Neural progenitor cell (in vitro differentiated cells): ENCODE data around the gene HBG2. TPM values are rescaled to one million over a fixed set of nuclear protein-coding genes. Genes with fewer than 3 reads are reported as not detected.

Experiments used
- DNase-seq: peaks from one replicate; pipeline ENCODE4 v3.0.0-alpha.2; 2016; ENCODE audit warnings: low spot score
- H2AFZ ChIP-seq: fragments of 200-600 bp; sonication (generic); replicated peaks from 2 replicates; pipeline ENCODE4 v1.6.1; 2016; ENCODE audit warnings: antibody characterized with exemption
- H3F3A ChIP-seq: fragments of 200-600 bp; sonication (generic); 2 replicates; pipeline ENCODE4 v1.6.1; 2016; ENCODE audit warnings: antibody characterized with exemption, low read depth
- H3K27ac ChIP-seq: fragments of 200-600 bp; sonication (generic); 2 replicates; pipeline ENCODE4 v1.5.1; 2016; ENCODE audit warnings: mild to moderate bottlenecking
- H3K27me3 ChIP-seq: fragments of 200-600 bp; sonication (generic); 2 replicates; pipeline ENCODE4 v1.6.1; 2016; ENCODE audit warnings: mild to moderate bottlenecking, moderate library complexity
- H3K36me3 ChIP-seq: fragments of 200-600 bp; sonication (generic); 2 replicates; pipeline ENCODE4 v1.5.1; 2016
- H3K4me1 ChIP-seq: fragments of 200-600 bp; sonication (generic); 2 replicates; pipeline ENCODE4 v1.6.1; 2016; ENCODE audit warnings: mixed run types
- H3K4me2 ChIP-seq: fragments of 200-600 bp; sonication (generic); 2 replicates; pipeline ENCODE4 v1.6.1; 2016
- H3K4me3 ChIP-seq: fragments of 200-600 bp; sonication (generic); 2 replicates; pipeline ENCODE4 v1.5.1; 2016
- H3K79me2 ChIP-seq: fragments of 200-600 bp; sonication (generic); 2 replicates; pipeline ENCODE4 v1.6.1; 2016; ENCODE audit warnings: low read depth
- H3K9ac ChIP-seq: fragments of 200-600 bp; sonication (generic); 2 replicates; pipeline ENCODE4 v1.6.1; 2016
- H3K9me3 ChIP-seq: fragments of 200-600 bp; sonication (generic); 2 replicates; pipeline ENCODE4 v1.5.1; 2016; ENCODE audit warnings: low read depth
- H4K20me1 ChIP-seq: fragments of 200-600 bp; sonication (generic); 2 replicates; pipeline ENCODE4 v1.6.1; 2016; ENCODE audit warnings: low read depth
- H3K27ac Mint-ChIP-seq: 3 replicates; pipeline ENCODE4 v1.8.0; 2021; ENCODE audit warnings: mixed read lengths
- H3K27me3 Mint-ChIP-seq: 2 replicates; pipeline ENCODE4 v1.8.0; 2022; ENCODE audit warnings: low read depth, mild to moderate bottlenecking, inconsistent platforms, moderate library complexity, mixed read lengths; ENCODE audit not compliant: insufficient read depth
- H3K36me3 Mint-ChIP-seq: 3 replicates; pipeline ENCODE4 v1.8.0; 2021; ENCODE audit warnings: mixed read lengths
- H3K4me1 Mint-ChIP-seq: 3 replicates; pipeline ENCODE4 v1.8.0; 2021; ENCODE audit warnings: mixed read lengths
- H3K4me3 Mint-ChIP-seq: 3 replicates; pipeline ENCODE4 v1.8.0; 2021; ENCODE audit warnings: mild to moderate bottlenecking, moderate library complexity, mixed read lengths
- H3K9me3 Mint-ChIP-seq: 3 replicates; pipeline ENCODE4 v1.8.0; 2020; ENCODE audit warnings: mixed read lengths
- EZH2 ChIP-seq: fragments of 200-600 bp; sonication (generic); IDR thresholded peaks from 2 replicates; pipeline ENCODE4 v1.6.1; 2017; ENCODE audit warnings: antibody characterized with exemption, mild to moderate bottlenecking, moderate library complexity
- EZH2phosphoT487 ChIP-seq: fragments of 200-600 bp; sonication (generic); IDR thresholded peaks from 2 replicates; pipeline ENCODE4 v1.6.1; 2017; ENCODE audit warnings: antibody characterized with exemption
- total RNA-seq: library from RNA; depleted of rRNA; stranded (reverse); fragments of >200 nt; gene quantifications from 2 replicates; pipeline ENCODE4 v1.2.3, GENCODE V29; 2015; ENCODE audit warnings: low replicate concordance
- TF ChIP-seq, protein P1 (sequence below): fragments of 200-600 bp; sonication (generic); IDR thresholded peaks from 2 replicates; pipeline ENCODE4 v1.5.1; 2017; ENCODE audit warnings: antibody characterized with exemption, mild to moderate bottlenecking

The HBG2 gene
- total RNA-seq, 1 donor from 2014 or later, result not detected

- no peaks in the 10 kb centered on the region for H3K4me1 ChIP-seq
- no peaks in the 10 kb centered on the region for H3K9me3 Mint-ChIP-seq
- no peak within 1 kb of the TSS for H3K4me2 ChIP-seq
- H3K4me1 Mint-ChIP-seq, result no peaks in the 10 kb centered on the region
- H3K79me2 ChIP-seq, result no peaks in the 10 kb centered on the region
- no peaks in the 10 kb centered on the region for H3K36me3 ChIP-seq
- H4K20me1 ChIP-seq, result no peaks in the 10 kb centered on the region
- no peak within 1 kb of the TSS for H3K9ac ChIP-seq
- H3K27ac Mint-ChIP-seq, result no peak within 1 kb of the TSS
- no peaks in the 10 kb centered on the region for H3F3A ChIP-seq
- H3K9me3 ChIP-seq, result no peaks in the 10 kb centered on the region
- H3K4me3 ChIP-seq, result no peak within 1 kb of the TSS
- peaks cover 3% of the 10 kb centered on the region for H3K27me3 Mint-ChIP-seq
- H3K36me3 Mint-ChIP-seq, result no peaks in the 10 kb centered on the region
- DNase-seq, result no peak
- H3K27me3 ChIP-seq, result no peaks in the 10 kb centered on the region
- no peak within 1 kb of the TSS for H2AFZ ChIP-seq
- TF ChIP-seq EZH2phosphoT487 (no peak), EZH2 (no peak)
- TF ChIP-seq, protein P1, sequence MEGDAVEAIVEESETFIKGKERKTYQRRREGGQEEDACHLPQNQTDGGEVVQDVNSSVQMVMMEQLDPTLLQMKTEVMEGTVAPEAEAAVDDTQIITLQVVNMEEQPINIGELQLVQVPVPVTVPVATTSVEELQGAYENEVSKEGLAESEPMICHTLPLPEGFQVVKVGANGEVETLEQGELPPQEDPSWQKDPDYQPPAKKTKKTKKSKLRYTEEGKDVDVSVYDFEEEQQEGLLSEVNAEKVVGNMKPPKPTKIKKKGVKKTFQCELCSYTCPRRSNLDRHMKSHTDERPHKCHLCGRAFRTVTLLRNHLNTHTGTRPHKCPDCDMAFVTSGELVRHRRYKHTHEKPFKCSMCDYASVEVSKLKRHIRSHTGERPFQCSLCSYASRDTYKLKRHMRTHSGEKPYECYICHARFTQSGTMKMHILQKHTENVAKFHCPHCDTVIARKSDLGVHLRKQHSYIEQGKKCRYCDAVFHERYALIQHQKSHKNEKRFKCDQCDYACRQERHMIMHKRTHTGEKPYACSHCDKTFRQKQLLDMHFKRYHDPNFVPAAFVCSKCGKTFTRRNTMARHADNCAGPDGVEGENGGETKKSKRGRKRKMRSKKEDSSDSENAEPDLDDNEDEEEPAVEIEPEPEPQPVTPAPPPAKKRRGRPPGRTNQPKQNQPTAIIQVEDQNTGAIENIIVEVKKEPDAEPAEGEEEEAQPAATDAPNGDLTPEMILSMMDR, result no peak
- no peak within 1 kb of the TSS for H3K27ac ChIP-seq
- no peak within 1 kb of the TSS for H3K4me3 Mint-ChIP-seq
Measured at GRCh38 chr11:5226732-5227310, 27.8 kb downstream of the HBG2 start, which contains the start of gene HBB. Gene HBB, minus strand, starts transcription at chr11:5227071. Its CDS starts 50 bp downstream, at chr11:5227021.

DNA sequence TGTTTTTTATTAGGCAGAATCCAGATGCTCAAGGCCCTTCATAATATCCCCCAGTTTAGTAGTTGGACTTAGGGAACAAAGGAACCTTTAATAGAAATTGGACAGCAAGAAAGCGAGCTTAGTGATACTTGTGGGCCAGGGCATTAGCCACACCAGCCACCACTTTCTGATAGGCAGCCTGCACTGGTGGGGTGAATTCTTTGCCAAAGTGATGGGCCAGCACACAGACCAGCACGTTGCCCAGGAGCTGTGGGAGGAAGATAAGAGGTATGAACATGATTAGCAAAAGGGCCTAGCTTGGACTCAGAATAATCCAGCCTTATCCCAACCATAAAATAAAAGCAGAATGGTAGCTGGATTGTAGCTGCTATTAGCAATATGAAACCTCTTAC, 29.1 kb downstream of the HBG2 start:
- H3K4me3 Mint-ChIP-seq, result no peak overlapping the region
- Histone ChIP-seq H3K4me1 (no peaks in the 10 kb centered on the region), H2AFZ (no peak overlapping the region), H3K79me2 (no peaks in the 10 kb centered on the region), H3K4me3 (no peak overlapping the region), H3K9ac (no peak overlapping the region), H3K9me3 (no peaks in the 10 kb centered on the region), H3K27ac (no peak overlapping the region), H3K36me3 (no peaks in the 10 kb centered on the region), H3K4me2 (no peak overlapping the region), H4K20me1 (no peaks in the 10 kb centered on the region), H3F3A (no peaks in the 10 kb centered on the region), H3K27me3 (no peaks in the 10 kb centered on the region)
- DNase-seq, result no peak
- TF ChIP-seq EZH2 (no peak), EZH2phosphoT487 (no peak)
- TF ChIP-seq, protein P1, result no peak
- peaks cover 3% of the 10 kb centered on the region for H3K27me3 Mint-ChIP-seq
- no peaks in the 10 kb centered on the region for H3K36me3 Mint-ChIP-seq
- H3K9me3 Mint-ChIP-seq, result no peaks in the 10 kb centered on the region
- H3K4me1 Mint-ChIP-seq, result no peaks in the 10 kb centered on the region
- H3K27ac Mint-ChIP-seq, result no peak overlapping the region

DNA sequence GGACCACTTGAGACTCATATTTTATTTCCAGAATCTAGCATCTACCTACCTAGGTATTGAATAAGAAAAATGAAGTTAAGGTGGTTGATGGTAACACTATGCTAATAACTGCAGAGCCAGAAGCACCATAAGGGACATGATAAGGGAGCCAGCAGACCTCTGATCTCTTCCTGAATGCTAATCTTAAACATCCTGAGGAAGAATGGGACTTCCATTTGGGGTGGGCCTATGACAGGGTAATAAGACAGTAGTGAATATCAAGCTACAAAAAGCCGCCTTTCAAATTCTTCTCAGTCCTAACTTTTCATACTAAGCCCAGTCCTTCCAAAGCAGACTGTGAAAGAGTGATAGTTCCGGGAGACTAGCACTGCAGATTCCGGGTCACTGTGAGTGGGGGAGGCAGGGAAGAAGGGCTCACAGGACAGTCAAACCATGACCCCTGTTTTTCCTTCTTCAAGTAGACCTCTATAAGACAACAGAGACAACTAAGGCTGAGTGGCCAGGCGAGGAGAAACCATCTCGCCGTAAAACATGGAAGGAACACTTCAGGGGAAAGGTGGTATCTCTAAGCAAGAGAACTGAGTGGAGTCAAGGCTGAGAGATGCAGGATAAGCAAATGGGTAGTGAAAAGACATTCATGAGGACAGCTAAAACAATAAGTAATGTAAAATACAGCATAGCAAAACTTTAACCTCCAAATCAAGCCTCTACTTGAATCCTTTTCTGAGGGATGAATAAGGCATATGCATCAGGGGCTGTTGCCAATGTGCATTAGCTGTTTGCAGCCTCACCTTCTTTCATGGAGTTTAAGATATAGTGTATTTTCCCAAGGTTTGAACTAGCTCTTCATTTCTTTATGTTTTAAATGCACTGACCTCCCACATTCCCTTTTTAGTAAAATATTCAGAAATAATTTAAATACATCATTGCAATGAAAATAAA, 29.8 kb downstream of the HBG2 start:
- TF ChIP-seq EZH2 (no peak), EZH2phosphoT487 (no peak)
- TF ChIP-seq, protein P1, result no peak
- no peak for DNase-seq

More for the DNA sequence above, 29.8 kb downstream of the HBG2 start:
- no peaks in the 10 kb centered on the region for H3K4me1 Mint-ChIP-seq
- no peak overlapping the region for H3K9ac ChIP-seq
- no peaks in the 10 kb centered on the region for H3K36me3 Mint-ChIP-seq
- H4K20me1 ChIP-seq, result no peaks in the 10 kb centered on the region
- H3K9me3 ChIP-seq, result no peaks in the 10 kb centered on the region
- peaks cover 3% of the 10 kb centered on the region for H3K27me3 Mint-ChIP-seq
- no peaks in the 10 kb centered on the region for H3K27me3 ChIP-seq
- H3F3A ChIP-seq, result no peaks in the 10 kb centered on the region
- H3K9me3 Mint-ChIP-seq, result no peaks in the 10 kb centered on the region
- H3K4me1 ChIP-seq, result no peaks in the 10 kb centered on the region
- H3K4me3 Mint-ChIP-seq, result no peak overlapping the region
- no peak overlapping the region for H3K27ac Mint-ChIP-seq
- no peak overlapping the region for H3K27ac ChIP-seq
- no peaks in the 10 kb centered on the region for H3K79me2 ChIP-seq
- H3K4me3 ChIP-seq, result no peak overlapping the region
- no peaks in the 10 kb centered on the region for H3K36me3 ChIP-seq
- H2AFZ ChIP-seq, result no peak overlapping the region
- H3K4me2 ChIP-seq, result no peak overlapping the region
